ENCODE results near the gene SLC26A6.

SLC26A6 gene

GRCh38 chr3:48678566-48679380 is 43.5 kb upstream of the SLC26A6 start:
- no peaks in the 10 kb centered on the region for H3K27me3 ChIP-seq (ENCODE audit: insufficient read depth, low read length)
- no peak overlapping the region for H3K18ac ChIP-seq (ENCODE audit: low read length)
- no peak overlapping the region for H2BK5ac ChIP-seq (ENCODE audit: low read depth, low read length, poor library complexity)
- WGBS (ENCODE audit: extremely low coverage, insufficient coverage, insufficient read length): no CpG with 5 or more reads among the region's 24 CpGs
- no peaks in the 10 kb centered on the region for H3K79me1 ChIP-seq (ENCODE audit: low read length)
- H4K12ac ChIP-seq (ENCODE audit: low read depth, low read length): no peak overlapping the region
- no peak overlapping the region for H2BK12ac ChIP-seq (ENCODE audit: low read length)
- no peaks in the 10 kb centered on the region for H3K79me2 ChIP-seq (ENCODE audit: control insufficient read depth, insufficient read depth, low read length, poor library complexity)
- no peak overlapping the region for H4K8ac ChIP-seq (ENCODE audit: low read depth, low read length)
- no peak overlapping the region for H2AK5ac ChIP-seq (ENCODE audit: low read length)
- no peak overlapping the region for H2BK120ac ChIP-seq (ENCODE audit: insufficient read depth, low read length, poor library complexity)
- peak; percentile 27 to 60 for DNase-seq
- no peaks in the 10 kb centered on the region for H3K9me3 ChIP-seq (ENCODE audit: insufficient read depth, low read depth, low read length)
- H3K4me2 ChIP-seq (ENCODE audit: low read length): no peak overlapping the region
- H3K9ac ChIP-seq (ENCODE audit: low read length): no peak overlapping the region
- H3K4me3 ChIP-seq (ENCODE audit: low read depth, low read length): no peak overlapping the region
- H3K27ac ChIP-seq (ENCODE audit: low read depth, low read length): no peak overlapping the region
- H2AFZ ChIP-seq (ENCODE audit: insufficient read depth, low read length, poor library complexity): no peak overlapping the region
- H3K36me3 ChIP-seq (ENCODE audit: control insufficient read depth in 1 of 2, insufficient read depth in 2 of 2, low read length in 2 of 2): peaks cover 69 to 78% of the 10 kb centered on the region in 2 experiments
- H3K4ac ChIP-seq (ENCODE audit: low read depth, low read length): no peak overlapping the region
- peaks cover 0 to 3% of the 10 kb centered on the region in 2 experiments for H3K4me1 ChIP-seq (ENCODE audit: control insufficient read depth in 1 of 2, insufficient read depth in 2 of 2, low read length in 2 of 2)
- no peak overlapping the region for H3K23ac ChIP-seq (ENCODE audit: low read length)
- H4K91ac ChIP-seq (ENCODE audit: low read depth, low read length): no peak overlapping the region
- no peak overlapping the region for H3K14ac ChIP-seq (ENCODE audit: low read length)

- Histone ChIP-seq H3K4me3 (ENCODE audit: low read depth, low read length) (no peak overlapping the region), H3K36me3 (ENCODE audit: control insufficient read depth in 1 of 2, insufficient read depth in 2 of 2, low read length in 2 of 2) (peaks cover 69 to 80% of the 10 kb centered on the region in 2 experiments), H2BK120ac (ENCODE audit: insufficient read depth, low read length, poor library complexity) (no peak overlapping the region), H4K91ac (ENCODE audit: low read depth, low read length) (no peak overlapping the region), H4K12ac (ENCODE audit: low read depth, low read length) (no peak overlapping the region), H3K18ac (ENCODE audit: low read length) (no peak overlapping the region), H3K27me3 (ENCODE audit: insufficient read depth, low read length) (no peaks in the 10 kb centered on the region), H3K9me3 (ENCODE audit: insufficient read depth, low read depth, low read length) (no peaks in the 10 kb centered on the region), H2BK12ac (ENCODE audit: low read length) (no peak overlapping the region), H3K9ac (ENCODE audit: low read length) (no peak overlapping the region), H3K14ac (ENCODE audit: low read length) (no peak overlapping the region), H3K4ac (ENCODE audit: low read depth, low read length) (no peak overlapping the region), H3K79me1 (ENCODE audit: low read length) (no peaks in the 10 kb centered on the region), H2BK5ac (ENCODE audit: low read depth, low read length, poor library complexity) (no peak overlapping the region), H2AK5ac (ENCODE audit: low read length) (no peak overlapping the region), H3K4me2 (ENCODE audit: low read length) (no peak overlapping the region), H3K4me1 (ENCODE audit: control insufficient read depth in 1 of 2, insufficient read depth in 2 of 2, low read length in 2 of 2) (no peaks in the 10 kb centered on the region), H3K79me2 (ENCODE audit: control insufficient read depth, insufficient read depth, low read length, poor library complexity) (no peaks in the 10 kb centered on the region), H4K8ac (ENCODE audit: low read depth, low read length) (no peak overlapping the region), H3K23ac (ENCODE audit: low read length) (no peak overlapping the region), H3K27ac (ENCODE audit: low read depth, low read length) (no peak overlapping the region), H2AFZ (ENCODE audit: insufficient read depth, low read length, poor library complexity) (no peak overlapping the region)
- no peak for DNase-seq
- no CpG with 5 or more reads among the region's 4 CpGs for WGBS (ENCODE audit: extremely low coverage, insufficient coverage, insufficient read length)
Measured at GRCh38 chr3:48678056-48678455, 42.8 kb upstream of the SLC26A6 start.

- no peak overlapping the region for H4K12ac ChIP-seq (ENCODE audit: low read depth, low read length)
- H3K27me3 ChIP-seq (ENCODE audit: insufficient read depth, low read length): no peaks in the 10 kb centered on the region
- WGBS (ENCODE audit: extremely low coverage, insufficient coverage, insufficient read length): no CpG with 5 or more reads among the region's 9 CpGs
- no peak overlapping the region for H2BK5ac ChIP-seq (ENCODE audit: low read depth, low read length, poor library complexity)
- no peaks in the 10 kb centered on the region for H3K79me1 ChIP-seq (ENCODE audit: low read length)
- no peak overlapping the region for H3K9ac ChIP-seq (ENCODE audit: low read length)
- no peak overlapping the region for H2AK5ac ChIP-seq (ENCODE audit: low read length)
- no peak overlapping the region for H2BK120ac ChIP-seq (ENCODE audit: insufficient read depth, low read length, poor library complexity)
- H3K14ac ChIP-seq (ENCODE audit: low read length): no peak overlapping the region
- H3K4ac ChIP-seq (ENCODE audit: low read depth, low read length): no peak overlapping the region
- no peak overlapping the region for H3K4me2 ChIP-seq (ENCODE audit: low read length)
- no peak overlapping the region for H4K91ac ChIP-seq (ENCODE audit: low read depth, low read length)
- H3K36me3 ChIP-seq (ENCODE audit: control insufficient read depth in 1 of 2, insufficient read depth in 2 of 2, low read length in 2 of 2): peaks cover 43 to 55% of the 10 kb centered on the region in 2 experiments
- no peak overlapping the region for H3K18ac ChIP-seq (ENCODE audit: low read length)
- DNase-seq: no peak
- no peak overlapping the region for H3K23ac ChIP-seq (ENCODE audit: low read length)
- H3K4me3 ChIP-seq (ENCODE audit: low read depth, low read length): no peak overlapping the region
- no peak overlapping the region for H3K27ac ChIP-seq (ENCODE audit: low read depth, low read length)
- H2BK12ac ChIP-seq (ENCODE audit: low read length): no peak overlapping the region
- H3K4me1 ChIP-seq (ENCODE audit: control insufficient read depth in 1 of 2, insufficient read depth in 2 of 2, low read length in 2 of 2): no peaks in the 10 kb centered on the region
- H4K8ac ChIP-seq (ENCODE audit: low read depth, low read length): no peak overlapping the region
- no peak overlapping the region for H2AFZ ChIP-seq (ENCODE audit: insufficient read depth, low read length, poor library complexity)
- no peaks in the 10 kb centered on the region for H3K79me2 ChIP-seq (ENCODE audit: control insufficient read depth, insufficient read depth, low read length, poor library complexity)
- no peaks in the 10 kb centered on the region for H3K9me3 ChIP-seq (ENCODE audit: insufficient read depth, low read depth, low read length)
Measured at GRCh38 chr3:48674505-48674904, 39.2 kb upstream of the SLC26A6 start.

GRCh38 chr3:48672522-48672921 is 37.3 kb upstream of the SLC26A6 start:
- no peak overlapping the region for H3K18ac ChIP-seq (ENCODE audit: low read length)
- no peak overlapping the region for H2AFZ ChIP-seq (ENCODE audit: insufficient read depth, low read length, poor library complexity)

More at GRCh38 chr3:48672522-48672921, 37.3 kb upstream of the SLC26A6 start:
- H3K36me3 ChIP-seq (ENCODE audit: control insufficient read depth in 1 of 2, insufficient read depth in 2 of 2, low read length in 2 of 2): peaks cover 27 to 37% of the 10 kb centered on the region in 2 experiments
- no peak overlapping the region for H3K4me3 ChIP-seq (ENCODE audit: low read depth, low read length)
- H4K91ac ChIP-seq (ENCODE audit: low read depth, low read length): no peak overlapping the region
- H4K12ac ChIP-seq (ENCODE audit: low read depth, low read length): no peak overlapping the region
- H3K9me3 ChIP-seq (ENCODE audit: insufficient read depth, low read depth, low read length): no peaks in the 10 kb centered on the region
- no peak overlapping the region for H4K8ac ChIP-seq (ENCODE audit: low read depth, low read length)
- H3K9ac ChIP-seq (ENCODE audit: low read length): no peak overlapping the region
- WGBS (ENCODE audit: extremely low coverage, insufficient coverage, insufficient read length): no CpG with 5 or more reads among the region's 1 CpG
- no peaks in the 10 kb centered on the region for H3K27me3 ChIP-seq (ENCODE audit: insufficient read depth, low read length)
- no peak overlapping the region for H3K27ac ChIP-seq (ENCODE audit: low read depth, low read length)
- no peak for DNase-seq
- H3K4ac ChIP-seq (ENCODE audit: low read depth, low read length): no peak overlapping the region
- H3K79me1 ChIP-seq (ENCODE audit: low read length): no peaks in the 10 kb centered on the region
- no peaks in the 10 kb centered on the region for H3K79me2 ChIP-seq (ENCODE audit: control insufficient read depth, insufficient read depth, low read length, poor library complexity)
- no peak overlapping the region for H2AK5ac ChIP-seq (ENCODE audit: low read length)
- H3K4me2 ChIP-seq (ENCODE audit: low read length): no peak overlapping the region
- H3K23ac ChIP-seq (ENCODE audit: low read length): no peak overlapping the region
- no peak overlapping the region for H2BK120ac ChIP-seq (ENCODE audit: insufficient read depth, low read length, poor library complexity)
- H2BK5ac ChIP-seq (ENCODE audit: low read depth, low read length, poor library complexity): no peak overlapping the region
- H2BK12ac ChIP-seq (ENCODE audit: low read length): no peak overlapping the region
- no peaks in the 10 kb centered on the region for H3K4me1 ChIP-seq (ENCODE audit: control insufficient read depth in 1 of 2, insufficient read depth in 2 of 2, low read length in 2 of 2)
- H3K14ac ChIP-seq (ENCODE audit: low read length): no peak overlapping the region
